Raji (cell line): ENCODE results near the gene SHISA2.

Experiments
- POLR2A ChIP-seq: IDR thresholded peaks from 2 replicates; pipeline ENCODE4 v1.6.1; 2011; ENCODE audit warnings: low read depth, low read length, control low read depth; ENCODE audit not compliant: insufficient read depth

Gene SHISA2

GRCh38 chr13:26010487-26011207 is 41.2 kb downstream of the SHISA2 start:
- TF ChIP-seq POLR2A = no peak

- no peak for TF ChIP-seq POLR2A
Measured at GRCh38 chr13:26007261-26008125, 44.3 kb downstream of the SHISA2 start.
